ENCODE data around the gene FAM89A.
A peak's percentile ranks its signal among the peaks of the same experiment; 100 is the strongest.

Gene FAM89A

DNA sequence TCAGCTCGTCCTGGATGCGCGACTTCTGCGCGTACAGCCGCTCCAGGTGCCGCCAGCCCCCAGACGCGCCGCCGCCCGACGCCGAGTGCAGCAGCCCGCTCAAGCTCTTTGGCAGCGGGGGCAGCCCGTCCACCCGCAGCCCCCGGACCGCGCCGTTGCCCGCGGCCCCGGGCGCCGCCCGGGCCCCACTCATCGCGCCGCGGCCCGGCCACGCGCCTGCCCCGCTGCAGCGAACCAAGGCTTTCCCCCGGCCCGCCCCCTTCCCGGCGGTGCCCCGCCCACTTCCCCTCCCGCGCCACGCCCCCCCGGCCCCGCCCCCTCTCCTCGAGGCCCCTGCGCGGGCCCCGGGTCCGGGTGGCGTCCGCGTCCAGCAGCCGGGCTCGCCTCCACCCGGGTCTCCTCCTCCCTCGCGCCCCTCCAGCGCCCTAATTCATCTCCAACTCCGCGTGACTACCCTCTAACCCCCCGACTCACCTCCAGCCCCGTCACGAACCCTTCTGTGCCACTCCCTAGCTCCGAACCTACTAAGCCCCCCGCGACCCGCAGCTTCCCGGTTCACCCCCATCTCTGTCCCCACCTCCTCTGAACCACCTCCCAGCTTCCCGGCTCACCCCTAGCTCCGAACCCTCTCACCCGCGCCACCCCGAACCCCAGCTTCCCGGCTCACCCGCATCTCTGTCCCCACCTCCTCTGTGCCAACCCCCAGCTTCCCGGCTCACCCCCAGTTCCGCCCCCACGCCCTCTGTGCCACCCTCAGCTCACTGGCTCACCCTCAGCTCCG, at the start of gene FAM89A:
Gene FAM89A (minus strand): TSS at position 236 of the 781 bp plus-strand sequence. CDS start 43 bp downstream, at position 193.
- peak; percentile 55 for DNase-seq

- no peak for DNase-seq
These were observed 44.3 kb upstream of the FAM89A start for GRCh38 chr1:231084353-231084752.

- DNase-seq, result no peak
These were observed 39.1 kb upstream of the FAM89A start for GRCh38 chr1:231079163-231079562.

DNA sequence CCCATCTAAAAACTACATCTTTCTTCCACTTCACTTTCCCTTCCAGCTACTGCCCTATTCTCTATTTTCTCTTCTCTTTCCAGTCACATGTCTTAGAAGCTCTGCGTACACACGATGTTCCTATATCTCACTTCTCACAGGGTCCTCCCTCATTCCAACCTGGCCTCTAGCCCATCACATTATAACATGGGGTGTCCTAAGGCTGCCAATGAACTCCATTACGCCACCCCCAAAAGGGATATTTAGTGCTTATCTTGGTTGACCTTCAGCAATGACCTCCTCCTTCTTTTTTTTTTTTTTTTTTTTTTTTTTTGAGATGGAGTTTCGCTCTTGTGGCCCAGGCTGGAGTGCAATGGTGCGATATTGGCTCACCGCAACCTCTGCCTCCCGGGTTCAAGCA, 38.2 kb upstream of the FAM89A start:
- DNase-seq, result no peak

DNA sequence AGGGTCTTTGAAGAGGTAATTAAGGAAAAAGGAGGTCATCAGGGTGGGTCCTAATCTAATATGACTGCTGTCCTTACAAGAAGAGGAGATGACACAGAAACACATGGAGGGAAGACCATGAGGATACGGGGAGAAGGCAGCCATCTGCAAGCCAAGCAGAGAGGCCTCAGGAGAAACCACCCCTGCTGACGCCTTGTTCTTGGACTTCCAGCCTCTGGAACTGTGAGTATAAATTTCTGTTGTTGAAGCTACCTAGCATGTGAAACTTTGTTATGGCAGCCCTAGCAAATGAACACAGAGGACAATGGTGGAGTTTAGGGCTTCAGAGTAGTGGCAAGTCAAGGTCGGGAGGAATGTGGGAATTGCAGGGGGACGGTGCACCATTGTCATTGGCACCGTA, 36.7 kb upstream of the FAM89A start:
- DNase-seq, result no peak

- DNase-seq, result no peak
These were observed 35.4 kb upstream of the FAM89A start for GRCh38 chr1:231075497-231075896.

- no peak for DNase-seq
These were observed 35.0 kb upstream of the FAM89A start for GRCh38 chr1:231075020-231075419.

- no peak for DNase-seq
These were observed 34.0 kb upstream of the FAM89A start for GRCh38 chr1:231074046-231074445.

DNA sequence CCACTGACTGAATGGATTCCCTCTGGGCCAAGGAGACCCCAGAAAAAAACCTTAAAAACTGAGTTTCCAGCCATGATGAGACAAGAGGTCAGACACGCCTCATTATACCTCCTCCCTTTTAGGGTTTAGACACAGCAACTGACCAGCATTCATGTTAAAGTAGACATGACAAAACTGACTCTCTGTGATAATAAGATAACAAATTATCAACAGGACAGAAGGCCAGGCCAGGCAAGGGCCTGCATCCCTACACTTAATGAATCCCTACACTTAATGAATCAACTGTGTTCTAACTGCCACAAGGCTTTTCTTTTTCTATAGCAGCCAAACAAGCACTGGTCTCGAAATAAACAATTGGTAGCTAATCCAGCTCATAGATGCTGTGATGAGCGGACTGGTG, 33.3 kb upstream of the FAM89A start:
- no peak for DNase-seq

DNA sequence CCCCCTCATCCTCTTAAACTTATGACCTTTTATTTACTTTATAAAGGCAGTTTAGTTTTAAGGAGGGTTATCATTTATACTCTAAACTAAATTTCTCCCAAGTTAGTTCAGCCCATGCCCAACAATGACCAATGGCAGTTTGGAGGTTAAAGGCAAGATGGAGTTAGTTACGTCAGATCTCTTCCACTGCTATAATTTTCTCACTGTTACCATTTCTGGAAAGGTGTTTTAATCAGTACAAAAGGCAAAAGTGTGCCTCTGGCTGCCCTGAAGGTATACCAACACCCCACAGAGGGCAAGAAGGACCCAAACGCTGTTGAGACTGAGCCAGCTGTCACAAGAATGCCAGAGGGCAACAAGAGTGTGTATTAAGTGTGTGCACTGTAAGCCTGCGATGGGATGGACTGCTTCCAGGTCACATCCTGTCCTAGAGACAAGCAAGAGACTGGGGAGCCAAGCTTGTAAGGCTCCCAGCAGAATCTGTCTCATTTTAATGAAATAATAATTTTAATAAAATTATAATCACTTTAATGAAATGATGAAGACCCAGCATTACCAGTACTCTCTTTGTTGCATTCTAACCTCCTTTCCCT, 32.5 kb upstream of the FAM89A start:
- DNase-seq, result no peak

GRCh38 chr1:231072041-231072440, 32.0 kb upstream of the FAM89A start:
- DNase-seq, result no peak

DNA sequence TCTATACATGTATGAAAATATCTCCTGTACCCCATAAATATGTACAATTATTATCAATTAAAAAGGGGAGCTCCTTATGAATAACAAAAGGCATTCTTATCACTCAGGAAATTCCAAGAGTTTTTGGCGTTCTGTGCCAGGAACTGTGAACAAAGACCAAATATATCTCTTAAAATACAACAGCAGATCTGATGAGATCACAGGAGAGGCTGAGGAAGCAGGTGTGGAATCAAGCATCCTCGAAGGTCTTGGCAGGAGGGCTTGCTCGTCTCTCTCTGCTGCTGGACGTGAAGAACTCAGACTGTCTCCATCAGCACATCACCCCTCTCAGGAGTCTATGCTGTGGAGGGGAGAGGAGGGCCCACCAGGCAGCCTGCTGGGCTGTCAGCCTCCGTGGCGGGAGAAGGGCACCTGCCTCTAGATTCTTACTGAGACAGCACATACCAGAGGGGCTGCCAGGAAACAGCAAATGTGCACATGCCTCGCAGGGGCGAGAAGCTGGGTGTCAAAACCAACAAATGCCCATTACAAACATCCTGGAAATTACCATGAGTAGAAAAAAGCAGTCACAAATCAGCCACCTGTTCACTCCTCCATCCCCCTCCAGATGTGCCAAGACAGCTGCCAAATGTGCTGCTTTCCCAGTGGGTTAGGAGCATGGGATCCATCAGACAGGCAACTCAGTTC, 30.8 kb upstream of the FAM89A start:
- no peak for DNase-seq

- DNase-seq, result no peak
These were observed 29.3 kb upstream of the FAM89A start for GRCh38 chr1:231069333-231069732.

- DNase-seq, result no peak
These were observed 28.7 kb upstream of the FAM89A start for GRCh38 chr1:231068762-231069161.

DNA sequence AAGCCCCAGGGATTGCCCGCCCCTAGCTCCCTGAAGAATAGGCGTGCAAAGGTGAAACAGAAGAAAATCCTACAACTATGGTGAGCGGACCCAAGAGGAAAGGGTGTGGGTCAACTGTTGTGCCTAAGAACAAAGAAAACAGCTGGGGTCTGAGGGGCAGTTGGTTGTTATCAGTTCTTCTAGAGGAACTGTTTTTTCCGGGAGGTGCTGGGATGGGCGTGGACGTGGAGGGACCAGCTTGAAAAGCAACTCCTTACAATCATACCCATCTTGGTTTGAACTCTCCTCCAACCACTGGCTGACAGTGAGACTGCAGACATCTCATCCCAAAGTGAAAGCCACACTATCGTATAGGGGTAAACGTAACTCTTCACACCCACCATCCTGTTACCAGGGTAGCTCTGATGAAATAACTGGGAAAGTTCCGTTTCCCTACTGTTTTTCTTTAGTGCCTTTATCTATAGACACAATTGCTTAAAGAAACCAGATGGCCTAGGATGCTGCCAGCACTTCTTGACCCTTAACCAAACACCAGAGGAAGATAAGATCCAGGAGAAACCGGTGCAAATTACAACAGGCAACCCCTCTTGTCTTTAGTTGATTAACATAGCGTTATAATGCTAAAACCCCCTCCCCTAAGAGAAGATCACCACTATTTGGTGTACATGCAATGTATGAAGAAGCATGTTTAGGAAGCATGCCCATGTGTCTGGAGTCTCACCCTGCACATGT, 25.6 kb upstream of the FAM89A start:
- no peak for DNase-seq

- no peak for DNase-seq
These were observed 24.4 kb upstream of the FAM89A start for GRCh38 chr1:231064418-231064817.

GRCh38 chr1:231063331-231063730, 23.3 kb upstream of the FAM89A start:
- no peak for DNase-seq

DNA sequence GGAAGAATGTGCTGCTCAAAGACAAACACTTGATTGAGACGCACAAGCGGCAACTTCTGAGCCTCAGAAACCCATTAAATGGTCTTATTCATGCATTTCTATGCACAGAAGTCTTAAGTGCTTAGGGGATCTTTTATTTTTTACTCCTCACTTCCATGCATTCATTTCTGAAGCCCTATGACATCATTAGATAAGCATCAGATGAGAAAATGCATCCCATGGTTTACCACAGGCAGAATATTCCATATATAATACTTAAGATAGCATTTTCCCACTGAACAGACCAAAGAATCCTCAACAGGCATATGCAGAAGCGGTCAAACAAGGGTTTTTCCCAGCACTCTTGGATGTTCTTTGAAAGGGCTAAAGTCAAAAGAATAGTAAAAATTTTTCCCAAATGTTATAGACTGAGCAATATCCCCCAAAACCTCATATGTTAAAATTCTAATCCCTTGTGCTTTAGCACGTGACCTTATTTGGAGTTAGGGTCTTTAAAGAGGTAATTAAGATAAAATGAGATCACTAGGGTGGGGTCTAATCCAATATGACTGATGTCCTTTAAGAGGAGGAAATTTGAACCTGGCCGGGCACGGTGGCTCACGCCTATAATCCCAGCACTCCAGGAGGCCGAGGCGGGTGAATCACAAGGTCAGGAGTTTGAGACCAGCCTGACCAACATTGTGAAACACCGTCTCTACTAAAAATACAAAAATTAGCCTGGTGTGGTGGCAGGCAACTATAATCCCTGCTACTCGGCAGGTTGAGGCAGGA, 22.6 kb upstream of the FAM89A start:
- DNase-seq, result no peak

- no peak for DNase-seq
These were observed 19.6 kb upstream of the FAM89A start for GRCh38 chr1:231059566-231060193.

DNA sequence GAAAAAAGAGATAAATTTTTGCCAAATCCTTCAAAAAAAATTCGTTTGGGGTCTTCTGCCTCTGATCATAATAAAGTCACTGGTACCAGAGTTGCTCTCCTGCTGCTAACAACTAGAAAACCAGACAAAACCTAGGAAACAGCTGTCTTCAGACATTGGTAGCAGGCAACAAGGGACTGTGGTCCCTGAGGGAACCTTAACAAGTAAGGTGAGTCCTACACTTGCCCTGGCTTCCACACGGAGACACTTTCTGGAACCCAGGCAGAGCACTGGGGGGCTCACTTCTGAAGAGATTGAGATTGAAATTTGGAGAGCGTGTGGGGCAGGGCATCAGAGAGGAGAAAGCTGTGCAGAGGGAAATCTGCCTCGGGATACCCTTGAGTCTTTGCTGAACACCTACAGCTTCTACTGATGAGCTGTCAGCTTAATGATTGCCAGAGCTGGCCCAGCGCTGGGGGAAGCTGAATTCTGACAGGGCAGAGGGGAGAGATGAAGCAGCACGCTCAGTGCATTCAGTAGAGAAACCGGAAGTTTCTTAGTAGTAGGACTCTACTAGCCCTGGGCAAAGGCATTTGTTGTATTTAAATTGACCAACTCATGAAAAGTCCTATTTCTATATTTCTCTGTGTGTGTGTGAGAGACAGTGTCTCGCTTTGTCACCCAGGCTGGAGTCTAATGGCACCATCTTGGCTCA, 18.5 kb upstream of the FAM89A start:
- DNase-seq, result no peak

DNA sequence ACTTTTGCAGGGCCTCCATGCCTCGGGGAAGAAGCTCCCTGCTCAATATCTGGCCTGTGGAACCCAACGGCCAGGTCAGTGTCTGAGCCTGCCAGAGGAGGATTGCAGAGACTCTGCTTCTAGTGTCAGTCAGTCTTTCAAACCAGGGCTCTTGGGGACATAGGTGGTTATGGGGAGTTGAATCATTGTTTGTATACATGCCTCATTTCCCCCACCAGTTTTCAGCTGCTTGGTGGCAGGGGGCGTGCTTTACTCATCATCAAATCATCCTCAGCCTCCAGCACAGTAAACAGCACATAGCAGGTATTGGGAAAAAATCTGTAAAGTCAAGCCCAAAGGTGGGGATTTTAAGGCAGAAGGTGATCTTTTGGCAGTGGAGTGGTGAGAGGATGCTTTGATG, 17.4 kb upstream of the FAM89A start:
- no peak for DNase-seq
